Measurements from ENCODE around the gene CTAG1B. TPM values are rescaled to one million over a fixed set of nuclear protein-coding genes. Genes with fewer than 3 reads are reported as not detected.

Gene CTAG1B
- total RNA-seq, 4 donors from 2014 or later, result 0.46 TPM; not detected in 3

DNA sequence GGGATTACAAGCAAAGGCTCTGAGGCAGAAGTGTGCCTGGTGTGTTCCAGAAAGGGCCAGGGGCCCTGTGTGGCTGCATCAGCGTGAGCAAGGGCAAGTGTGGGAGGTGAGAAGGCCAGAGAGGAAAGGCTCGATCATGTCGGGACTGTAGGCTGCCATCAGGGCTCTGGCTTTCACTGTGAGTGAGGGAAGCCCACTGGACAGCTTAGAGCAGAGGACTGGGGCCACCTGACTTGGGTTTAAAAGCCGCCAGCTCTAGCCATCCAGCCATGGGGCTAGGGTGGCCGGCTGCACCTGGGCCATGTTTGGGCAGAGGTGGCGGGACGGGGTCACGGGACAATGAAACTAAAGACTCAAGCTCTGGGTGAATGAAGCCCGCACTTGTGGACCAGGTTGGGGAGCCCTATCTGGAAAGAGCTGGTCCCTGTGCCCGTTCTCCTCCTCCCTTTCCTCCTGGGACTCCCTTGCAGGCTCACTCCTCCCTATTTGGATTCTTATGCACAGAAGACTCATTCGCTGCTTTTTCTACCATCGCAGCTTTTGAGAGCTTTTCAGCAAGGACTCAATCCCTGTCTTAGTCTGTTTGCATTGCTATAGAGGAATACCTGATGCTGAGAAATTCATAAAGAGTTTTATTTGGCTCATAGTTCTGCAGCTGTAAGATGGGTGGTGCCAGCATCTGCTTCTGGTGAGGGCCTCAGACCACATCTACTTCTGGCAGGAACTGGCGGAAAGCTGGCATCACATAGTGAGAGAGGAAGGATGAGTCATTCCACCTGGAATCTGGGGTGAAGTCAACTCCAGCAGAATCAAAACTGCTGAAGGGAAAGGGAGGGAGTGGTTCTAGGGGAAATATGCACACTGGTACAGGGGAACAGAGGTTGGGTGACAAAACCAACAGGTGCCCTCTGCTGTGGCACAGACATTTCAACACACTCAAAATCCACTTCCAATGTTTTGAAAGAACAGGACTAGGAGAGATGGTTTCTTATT is 15.3 kb downstream of the CTAG1B start:
- Histone ChIP-seq H3K36me3 (no peaks in the 10 kb centered on the region), H3K4me3 (no peak overlapping the region), H3K27me3 (no peaks in the 10 kb centered on the region), H3K9me3 (no peaks in the 10 kb centered on the region), H3K27ac (peak overlapping the region in 1 of 2 donors; percentile 31), H3K4me1 (no peaks in the 10 kb centered on the region)
- intact Hi-C loops (cut with DNase I; ENCODE audit: low total_unique reads), result no loop called here
- TF ChIP-seq, protein P1, sequence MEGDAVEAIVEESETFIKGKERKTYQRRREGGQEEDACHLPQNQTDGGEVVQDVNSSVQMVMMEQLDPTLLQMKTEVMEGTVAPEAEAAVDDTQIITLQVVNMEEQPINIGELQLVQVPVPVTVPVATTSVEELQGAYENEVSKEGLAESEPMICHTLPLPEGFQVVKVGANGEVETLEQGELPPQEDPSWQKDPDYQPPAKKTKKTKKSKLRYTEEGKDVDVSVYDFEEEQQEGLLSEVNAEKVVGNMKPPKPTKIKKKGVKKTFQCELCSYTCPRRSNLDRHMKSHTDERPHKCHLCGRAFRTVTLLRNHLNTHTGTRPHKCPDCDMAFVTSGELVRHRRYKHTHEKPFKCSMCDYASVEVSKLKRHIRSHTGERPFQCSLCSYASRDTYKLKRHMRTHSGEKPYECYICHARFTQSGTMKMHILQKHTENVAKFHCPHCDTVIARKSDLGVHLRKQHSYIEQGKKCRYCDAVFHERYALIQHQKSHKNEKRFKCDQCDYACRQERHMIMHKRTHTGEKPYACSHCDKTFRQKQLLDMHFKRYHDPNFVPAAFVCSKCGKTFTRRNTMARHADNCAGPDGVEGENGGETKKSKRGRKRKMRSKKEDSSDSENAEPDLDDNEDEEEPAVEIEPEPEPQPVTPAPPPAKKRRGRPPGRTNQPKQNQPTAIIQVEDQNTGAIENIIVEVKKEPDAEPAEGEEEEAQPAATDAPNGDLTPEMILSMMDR (IDR thresholded peaks at IDR 0.05), result no peak
- no peak for TF ChIP-seq POLR2A (IDR thresholded peaks at IDR 0.05)
- peak in 1 of 2 donors; percentile 32 for DNase-seq

DNA sequence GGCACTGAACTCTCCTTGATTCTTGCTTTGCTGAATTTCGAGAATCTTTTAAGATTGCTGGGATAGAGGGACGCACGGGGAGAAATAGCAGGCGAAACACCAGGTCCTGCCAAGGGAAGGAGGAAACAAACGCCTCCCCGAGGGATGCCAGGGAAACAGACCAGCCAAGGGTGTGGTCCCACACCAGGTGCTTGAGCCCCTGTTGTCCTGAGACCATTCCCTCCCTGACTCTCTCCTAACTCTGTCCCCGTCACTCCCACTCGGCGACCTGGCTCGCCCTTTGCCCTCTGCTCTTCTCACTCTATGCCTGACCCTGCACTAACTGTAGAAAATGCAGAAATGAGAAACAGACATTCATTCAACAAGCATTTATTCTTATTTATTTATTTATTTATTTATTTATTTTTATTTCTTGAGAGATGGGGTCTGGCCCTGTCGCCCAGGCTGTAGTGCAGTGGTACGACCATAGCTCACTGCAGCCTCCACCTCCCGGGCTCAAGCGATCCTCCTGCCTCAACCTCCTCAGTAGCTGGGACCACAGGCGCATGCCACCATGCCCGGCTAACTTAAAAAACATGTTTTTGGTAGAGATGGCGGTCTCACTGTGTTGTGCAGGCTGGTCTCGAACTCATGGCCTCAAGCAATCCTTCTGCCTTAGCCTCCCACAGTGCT is 16.2 kb downstream of the CTAG1B start:
- no peak for TF ChIP-seq POLR2A (IDR thresholded peaks at IDR 0.05)
- TF ChIP-seq, protein P1 (IDR thresholded peaks at IDR 0.05), result no peak
- Histone ChIP-seq H3K9me3 (no peaks in the 10 kb centered on the region), H3K36me3 (no peaks in the 10 kb centered on the region), H3K4me1 (no peaks in the 10 kb centered on the region), H3K27ac (no peak overlapping the region), H3K27me3 (no peaks in the 10 kb centered on the region), H3K4me3 (no peak overlapping the region)
- no peak for DNase-seq
- intact Hi-C loops (cut with DNase I; ENCODE audit: low total_unique reads), result no loop called here

DNA sequence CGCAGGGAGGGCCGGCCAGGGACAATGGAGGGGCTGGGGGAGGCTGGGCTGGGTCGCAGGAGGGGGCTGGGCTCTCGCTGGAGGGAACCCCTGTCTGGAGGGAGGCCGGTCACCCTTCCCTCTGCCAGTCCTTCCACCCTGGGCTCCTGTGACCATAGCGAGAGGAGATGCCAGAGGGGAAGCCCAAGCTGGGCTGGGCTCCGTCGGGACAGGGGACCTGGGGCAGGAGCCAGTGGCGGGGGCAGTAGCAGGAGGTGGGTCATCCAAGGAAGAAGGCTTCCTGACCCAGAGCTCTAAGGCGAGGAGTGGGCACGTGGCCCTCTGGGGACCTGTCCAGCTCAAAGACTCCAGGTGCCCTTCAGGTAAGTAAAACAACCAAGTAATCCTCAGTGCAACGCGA is 16.9 kb downstream of the CTAG1B start:
- TF ChIP-seq, protein P1 (IDR thresholded peaks at IDR 0.05), result no peak
- TF ChIP-seq POLR2A (IDR thresholded peaks at IDR 0.05), result no peak
- Histone ChIP-seq H3K27me3 (no peaks in the 10 kb centered on the region), H3K4me3 (no peak overlapping the region), H3K4me1 (no peaks in the 10 kb centered on the region), H3K27ac (no peak overlapping the region), H3K9me3 (no peaks in the 10 kb centered on the region), H3K36me3 (no peaks in the 10 kb centered on the region)
- DNase-seq, result no peak
- intact Hi-C loops (cut with DNase I; ENCODE audit: low total_unique reads), result no loop called here

DNA sequence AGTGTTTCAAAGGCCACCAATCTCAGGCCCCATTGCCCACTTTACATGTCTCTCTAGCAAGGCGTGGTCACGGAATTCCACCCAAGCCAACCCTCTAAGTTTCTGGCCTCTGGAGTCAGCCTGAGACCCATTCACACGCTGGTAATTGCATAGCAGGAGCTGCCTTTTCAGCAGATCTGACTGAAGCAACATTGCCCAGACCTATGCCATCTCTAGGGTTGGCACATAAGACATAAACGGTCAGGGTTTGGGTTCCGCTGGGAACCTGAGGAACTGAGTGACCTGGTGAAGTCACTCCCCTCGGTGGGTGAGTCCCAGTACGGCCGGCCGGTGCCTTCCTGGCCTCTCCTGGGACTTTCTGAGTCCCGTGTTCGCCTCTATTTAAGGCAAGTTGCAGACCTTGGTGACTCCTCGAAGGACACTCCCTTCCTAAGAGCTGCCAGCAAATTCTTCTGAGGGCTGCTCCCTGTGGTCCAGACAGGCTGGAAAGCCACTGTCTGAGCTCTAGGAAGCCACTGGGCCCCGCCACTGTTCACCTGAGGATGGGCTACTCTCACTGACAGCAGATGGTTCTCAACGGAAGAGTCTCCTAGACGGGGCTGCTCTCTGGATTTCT is 18.2 kb downstream of the CTAG1B start:
- Histone ChIP-seq H3K27ac (no peak overlapping the region), H3K4me3 (no peak overlapping the region), H3K36me3 (no peaks in the 10 kb centered on the region), H3K9me3 (no peaks in the 10 kb centered on the region), H3K27me3 (no peaks in the 10 kb centered on the region), H3K4me1 (no peaks in the 10 kb centered on the region)
- DNase-seq, result no peak
- TF ChIP-seq, protein P1 (IDR thresholded peaks at IDR 0.05), result no peak
- TF ChIP-seq POLR2A (IDR thresholded peaks at IDR 0.05), result no peak
- intact Hi-C loops (cut with DNase I; ENCODE audit: low total_unique reads), result no loop called here
